H1 (cell line): ENCODE measurements around the gene KIR2DL3. TPM values are rescaled to one million over a fixed set of nuclear protein-coding genes. Genes with fewer than 3 reads are reported as not detected.
"Not testable (repeated sequence)": the region's sequence is repeated elsewhere in the genome, so short reads cannot be mapped to it uniquely, and the experiment has no call there.

Experiments used
- CTCF ChIA-PET: fragments of 300-600 bp; sonication (Branson Sonifier 250); formaldehyde crosslinking; loops from one replicate; lab custom pipeline; 2021; ENCODE audit not compliant: partially characterized antibody; lab: Charles Lee
- POLR2A ChIA-PET: fragments of 300-600 bp; sonication (Branson Sonifier 250); formaldehyde crosslinking; loops from one replicate; lab custom pipeline; 2021; ENCODE audit warnings: inconsistent platforms; ENCODE audit not compliant: partially characterized antibody; lab: Charles Lee
- DNase-seq, 2 experiments: peaks; one replicate each; pipeline versions ENCODE4 v3.0.0 to v3.0.0-alpha.2; 2010 to 2022; ENCODE audit warnings: low spot score in 2 of 2, low read depth in 1 of 2, mixed read lengths in 1 of 2
- FAIRE-seq: peaks from 2 replicates; lab custom pipeline; 2011; peaks lifted over from hg19 to GRCh38; lab: Jason Lieb, UNC
- H2AFZ ChIP-seq: 2 replicates; pipeline ENCODE4 v1.8.1; 2012; ENCODE audit warnings: low read length, inconsistent platforms
- H2AK5ac ChIP-seq: 2 replicates; pipeline ENCODE4 v1.6.1; 2013; ENCODE audit warnings: low read depth, low read length
- H2BK120ac ChIP-seq: replicated peaks from 2 replicates; pipeline ENCODE3; 2013; ENCODE audit warnings: low read depth, low read length, inconsistent platforms
- H2BK12ac ChIP-seq: 2 replicates; pipeline ENCODE4 v1.6.1; 2013; ENCODE audit warnings: low read depth, low read length
- H2BK15ac ChIP-seq: 2 replicates; pipeline ENCODE4 v1.6.1; 2013; ENCODE audit warnings: low read length
- H2BK20ac ChIP-seq: 2 replicates; pipeline ENCODE4 v1.6.1; 2013; ENCODE audit warnings: low read length
- H2BK5ac ChIP-seq: 2 replicates; pipeline ENCODE4 v1.6.1; 2013; ENCODE audit warnings: low read depth, low read length
- H3K14ac ChIP-seq: 2 replicates; pipeline ENCODE4 v1.6.1; 2013; ENCODE audit warnings: inconsistent platforms; ENCODE audit not compliant: insufficient read length
- H3K18ac ChIP-seq: 2 replicates; pipeline ENCODE4 v1.6.1; 2013; ENCODE audit warnings: low read length; ENCODE audit errors: extremely low read depth
- H3K23ac ChIP-seq: 2 replicates; pipeline ENCODE4 v1.6.1; 2013; ENCODE audit warnings: inconsistent platforms; ENCODE audit not compliant: insufficient read length
- H3K23me2 ChIP-seq: 2 replicates; pipeline ENCODE4 v1.6.1; 2013; ENCODE audit warnings: low read depth, low read length
- H3K27ac ChIP-seq: 2 replicates; pipeline ENCODE4 v1.6.1; 2011; ENCODE audit warnings: low read depth, low read length, inconsistent platforms
- H3K27me3 ChIP-seq, 4 experiments: replicated peaks in 1 of 4; 1 replicate in 1 of 4; 2 replicates in 3 of 4; pipeline versions ENCODE4 v1.6.1 to v1.8.1; 2011 to 2013; ENCODE audit warnings: low read length in 3 of 4, mild to moderate bottlenecking in 3 of 4, inconsistent platforms in 2 of 4, mixed read lengths in 2 of 4, moderate library complexity in 1 of 4; ENCODE audit not compliant: control insufficient read depth in 3 of 4, insufficient read depth in 3 of 4; ENCODE audit errors: extremely low read depth in 1 of 4
- H3K36me3 ChIP-seq, 4 experiments: 2 replicates each; pipeline versions ENCODE4 v1.6.1 to v1.8.1; 2011 to 2013; ENCODE audit warnings: mild to moderate bottlenecking in 4 of 4, low read length in 3 of 4, moderate library complexity in 2 of 4, control low read depth in 1 of 4, inconsistent platforms in 1 of 4; ENCODE audit not compliant: insufficient read depth in 4 of 4, control insufficient read depth in 2 of 4
- H3K4ac ChIP-seq: replicated peaks from 2 replicates; pipeline ENCODE3; 2013; ENCODE audit warnings: low read length, low read depth, mixed read lengths, inconsistent platforms; ENCODE audit not compliant: insufficient read length
- H3K4me1 ChIP-seq, 4 experiments: replicated peaks in 1 of 4; 1 replicate in 1 of 4; 2 replicates in 3 of 4; pipeline versions ENCODE4 v1.6.1 to v1.8.1; 2011 to 2013; ENCODE audit warnings: low read length in 3 of 4, inconsistent platforms in 2 of 4, mixed read lengths in 1 of 4; ENCODE audit not compliant: insufficient read depth in 4 of 4, control insufficient read depth in 3 of 4
- H3K4me2 ChIP-seq, 2 experiments: 2 replicates each; pipeline versions ENCODE4 v1.6.1 to v1.8.1; 2011 to 2013; ENCODE audit warnings: low read depth in 2 of 2, low read length in 2 of 2, control low read depth in 1 of 2, inconsistent platforms in 1 of 2, mild to moderate bottlenecking in 1 of 2; ENCODE audit not compliant: insufficient read depth in 1 of 2
- H3K4me3 ChIP-seq, 4 experiments: fragments of 200-600, 300-600 bp in 1 of 4; sonication (generic), shearing (Covaris generic), sonication (Bioruptor Twin) in 1 of 4; 2 replicates each; pipeline versions ENCODE4 v1.5.1 to v1.8.1; 2011 to 2016; ENCODE audit warnings: low read length in 4 of 4, low read depth in 3 of 4, control low read depth in 2 of 4, inconsistent platforms in 2 of 4, mild to moderate bottlenecking in 2 of 4, mixed read lengths in 1 of 4, moderate library complexity in 1 of 4; ENCODE audit not compliant: insufficient read depth in 2 of 4; ENCODE audit errors: extremely low read depth in 1 of 4
- H3K56ac ChIP-seq: replicated peaks from 2 replicates; pipeline ENCODE3; 2013; ENCODE audit warnings: low read depth, mild to moderate bottlenecking, mixed read lengths, low read length, inconsistent platforms; ENCODE audit not compliant: insufficient read length
- H3K79me1 ChIP-seq: 2 replicates; pipeline ENCODE4 v1.6.1; 2013; ENCODE audit warnings: low read depth, low read length, control low read depth
- H3K79me2 ChIP-seq, 2 experiments: 2 replicates each; pipeline versions ENCODE4 v1.6.1 to v1.8.1; 2012 to 2013; ENCODE audit warnings: low read length in 2 of 2, mild to moderate bottlenecking in 2 of 2, inconsistent platforms in 1 of 2; ENCODE audit not compliant: insufficient read depth in 2 of 2, control insufficient read depth in 1 of 2
- H3K9ac ChIP-seq, 4 experiments: replicated peaks in 1 of 4; 1 replicate in 1 of 4; 2 replicates in 3 of 4; pipeline versions ENCODE4 v1.6.1 to v1.8.1; 2011 to 2013; ENCODE audit warnings: low read depth in 3 of 4, low read length in 3 of 4, control low read depth in 2 of 4, mild to moderate bottlenecking in 2 of 4, moderate library complexity in 2 of 4, inconsistent platforms in 1 of 4; ENCODE audit errors: extremely low read depth in 1 of 4
- H3K9me3 ChIP-seq, 2 experiments: 2 replicates each; pipeline versions ENCODE4 v1.6.1 to v1.8.1; 2012 to 2013; ENCODE audit warnings: mild to moderate bottlenecking in 2 of 2, moderate library complexity in 2 of 2, control low read depth in 1 of 2, inconsistent platforms in 1 of 2, low read depth in 1 of 2, low read length in 1 of 2, mixed read lengths in 1 of 2; ENCODE audit not compliant: insufficient read depth in 2 of 2
- H4K20me1 ChIP-seq, 2 experiments: replicated peaks in 1 of 2; 2 replicates each; pipeline versions ENCODE3 to v1.8.1; 2011 to 2013; ENCODE audit warnings: inconsistent platforms in 2 of 2, low read length in 2 of 2, mild to moderate bottlenecking in 1 of 2; ENCODE audit not compliant: insufficient read depth in 2 of 2, control insufficient read depth in 1 of 2
- H4K5ac ChIP-seq: 2 replicates; pipeline ENCODE4 v1.6.1; 2013; ENCODE audit warnings: low read length, low read depth, mixed read lengths, inconsistent platforms; ENCODE audit not compliant: insufficient read length
- H4K8ac ChIP-seq: 2 replicates; pipeline ENCODE4 v1.8.0; 2013; ENCODE audit warnings: mild to moderate bottlenecking, moderate library complexity, low read length, inconsistent platforms; ENCODE audit not compliant: insufficient read depth; ENCODE audit errors: extremely low read depth
- H4K91ac ChIP-seq: replicated peaks from 2 replicates; pipeline ENCODE3; 2013; ENCODE audit warnings: low read length, mixed read lengths, inconsistent platforms; ENCODE audit not compliant: insufficient read length
- WGBS, 2 experiments: shearing (Covaris generic) in 1 of 2; methylation state at CpG; one replicate each; pipeline versions ENCODE4 v1.1.6 to v1.1.7; 2013 to 2015; ENCODE audit warnings: low lambda C conversion rate in 2 of 2, mixed read lengths in 2 of 2, inconsistent platforms in 1 of 2, low coverage in 1 of 2, missing lambda C conversion rate in 1 of 2; ENCODE audit not compliant: insufficient replicate concordance in 2 of 2, insufficient coverage in 1 of 2, insufficient read length in 1 of 2; ENCODE audit errors: extremely low coverage in 1 of 2, missing lambda C conversion rate in 1 of 2; 5-methylcytosine and 5-hydroxymethylcytosine counted together
- polyA plus RNA-seq, 7 experiments: library from polyadenylated mRNA; depleted of rRNA in 3 of 7; stranded (reverse) in 5 of 7; unstranded in 2 of 7; fragments of >200 nt in 5 of 7; fragments of 200-250 nt in 2 of 7; gene quantifications; 1 replicate in 5 of 7; 2 replicates in 1 of 7; 4 replicates in 1 of 7; pipeline versions ENCODE4 v1.2.1 to v1.2.3, GENCODE V29; 2011 to 2013; ENCODE audit warnings: missing spikeins in 2 of 7, mixed read lengths in 2 of 7
- total RNA-seq: library from RNA; stranded (reverse); fragmentation: NEBNext Ultra II Directional; extraction: Animal tissue kit (Norgen Biotek cat#: 25700); gene quantifications from 2 replicates; pipeline ENCODE4 v1.2.1, GENCODE V29; 2021

The KIR2DL3 gene
- total and polyA plus RNA-seq, 2 of the 8 experiments (the other 6 are each of a cell fraction or from before 2014, with no cell fraction given): not detected

DNA sequence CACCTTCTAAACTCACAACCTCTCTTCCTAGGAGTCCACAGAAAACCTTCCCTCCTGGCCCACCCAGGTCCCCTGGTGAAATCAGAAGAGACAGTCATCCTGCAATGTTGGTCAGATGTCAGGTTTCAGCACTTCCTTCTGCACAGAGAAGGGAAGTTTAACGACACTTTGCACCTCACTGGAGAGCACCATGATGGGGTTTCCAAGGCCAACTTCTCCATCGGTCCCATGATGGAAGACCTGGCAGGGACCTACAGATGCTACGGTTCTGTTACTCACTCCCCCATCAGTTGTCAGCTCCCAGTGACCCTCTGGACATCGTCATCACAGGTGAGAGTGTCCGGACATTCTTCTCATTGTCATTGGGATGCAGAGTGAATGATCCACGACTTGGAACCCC lies 20.3 kb downstream of the KIR2DL3 start:
- POLR2A ChIA-PET, H4K91ac ChIP-seq, H3K4me1 ChIP-seq, H3K14ac ChIP-seq, H4K8ac ChIP-seq, H3K18ac ChIP-seq, H3K4me3 ChIP-seq, DNase-seq, H3K9ac ChIP-seq, H2BK5ac ChIP-seq, H2AFZ ChIP-seq, H2BK12ac ChIP-seq, H3K36me3 ChIP-seq, H3K23me2 ChIP-seq, H3K4me2 ChIP-seq, H2BK15ac ChIP-seq, H2BK20ac ChIP-seq, H3K23ac ChIP-seq, H3K27me3 ChIP-seq, H3K27ac ChIP-seq, H2AK5ac ChIP-seq, H4K5ac ChIP-seq, H3K79me1 ChIP-seq, H3K56ac ChIP-seq, H4K20me1 ChIP-seq, CTCF ChIA-PET, H3K4ac ChIP-seq, FAIRE-seq, H2BK120ac ChIP-seq, H3K79me2 ChIP-seq: not testable (repeated sequence)
- peaks cover 24 to 67% of the 10 kb centered on the region in 2 experiments for H3K9me3 ChIP-seq
- 72% methylated on average over 6 of the region's 6 CpGs; no CpG with 5 or more reads in 1 of the 2 experiments for WGBS, 2 experiments

DNA sequence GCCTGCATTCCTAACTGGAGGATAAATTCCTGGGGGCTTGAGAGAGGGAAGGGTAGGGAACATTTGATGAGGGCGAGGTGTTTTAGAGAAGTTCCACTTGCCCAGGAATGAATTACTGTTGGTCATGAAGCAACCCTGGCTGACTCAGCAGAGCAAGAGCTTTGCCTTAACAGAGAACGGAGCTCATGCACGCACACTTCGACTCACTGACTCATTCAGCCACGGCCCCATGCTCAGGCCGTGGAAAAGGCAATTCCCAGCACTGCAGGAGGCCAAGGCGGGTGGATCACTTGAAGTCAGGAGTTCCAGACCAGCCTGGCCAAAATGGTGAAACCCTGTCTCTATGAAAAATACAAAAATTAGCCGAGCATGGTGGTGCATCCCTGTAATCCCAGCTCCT lies 25.9 kb downstream of the KIR2DL3 start:
- FAIRE-seq, H3K23ac ChIP-seq, H3K4me3 ChIP-seq, H4K5ac ChIP-seq, CTCF ChIA-PET, H4K20me1 ChIP-seq, H3K56ac ChIP-seq, H2BK15ac ChIP-seq, H2BK120ac ChIP-seq, H3K36me3 ChIP-seq, H3K14ac ChIP-seq, H3K18ac ChIP-seq, POLR2A ChIA-PET, H3K79me1 ChIP-seq, H3K23me2 ChIP-seq, H2BK5ac ChIP-seq, H3K27ac ChIP-seq, H4K91ac ChIP-seq, DNase-seq, H3K4ac ChIP-seq, H2AFZ ChIP-seq, H2BK20ac ChIP-seq, H3K4me2 ChIP-seq, H2BK12ac ChIP-seq, H2AK5ac ChIP-seq, H4K8ac ChIP-seq, H3K27me3 ChIP-seq, H3K4me1 ChIP-seq, H3K9ac ChIP-seq, H3K79me2 ChIP-seq: not testable (repeated sequence)
- peaks cover 10 to 57% of the 10 kb centered on the region in 2 experiments; a peak in 3 of 4 replicates for H3K9me3 ChIP-seq
- 76% methylated on average over 8 of the region's 8 CpGs; no CpG with 5 or more reads in 1 of the 2 experiments for WGBS, 2 experiments
